GM21786 (cell line): ENCODE data around the gene EXOC6B.

Source experiments
- ATAC-seq: cut with Tn5 transposase; IDR thresholded peaks from one replicate; pipeline ENCODE4 v1.9.1; 2021; ENCODE audit not compliant: unreplicated experiment

EXOC6B gene

GRCh38 chr2:72744049-72744448 lies 81.8 kb downstream of the EXOC6B start:
- no peak for ATAC-seq

GRCh38 chr2:72743481-72743880 lies 82.4 kb downstream of the EXOC6B start:
- ATAC-seq = no peak

- no peak for ATAC-seq
Observed at GRCh38 chr2:72738096-72738495, 87.7 kb downstream of the EXOC6B start.

- ATAC-seq = no peak
Observed at GRCh38 chr2:72734432-72734831, 91.4 kb downstream of the EXOC6B start.

GRCh38 chr2:72731116-72731515 lies 94.7 kb downstream of the EXOC6B start:
- ATAC-seq = no peak

- ATAC-seq = no peak
Observed at GRCh38 chr2:72727356-72727755, 98.5 kb downstream of the EXOC6B start.

- no peak for ATAC-seq
Observed at GRCh38 chr2:72723769-72724370, 102.0 kb downstream of the EXOC6B start.

GRCh38 chr2:72722492-72723070 lies 103.3 kb downstream of the EXOC6B start:
- no peak for ATAC-seq

- ATAC-seq = no peak
Observed at GRCh38 chr2:72719416-72719815, 106.4 kb downstream of the EXOC6B start.

- no peak for ATAC-seq
Observed at GRCh38 chr2:72718876-72719275, 107.0 kb downstream of the EXOC6B start.

- ATAC-seq = no peak
Observed at GRCh38 chr2:72716601-72717000, 109.2 kb downstream of the EXOC6B start.

GRCh38 chr2:72713857-72714256 lies 112.0 kb downstream of the EXOC6B start:
- no peak for ATAC-seq

- no peak for ATAC-seq
Observed at GRCh38 chr2:72712977-72713376, 112.9 kb downstream of the EXOC6B start.

GRCh38 chr2:72712304-72712703 lies 113.5 kb downstream of the EXOC6B start:
- ATAC-seq = no peak

- ATAC-seq = no peak
Observed at GRCh38 chr2:72710418-72711152, 115.2 kb downstream of the EXOC6B start.

GRCh38 chr2:72708236-72708635 lies 117.6 kb downstream of the EXOC6B start:
- ATAC-seq = no peak

GRCh38 chr2:72698300-72698699 lies 127.5 kb downstream of the EXOC6B start:
- ATAC-seq = no peak

- no peak for ATAC-seq
Observed at GRCh38 chr2:72696559-72696958, 129.3 kb downstream of the EXOC6B start.

GRCh38 chr2:72695676-72696075 lies 130.2 kb downstream of the EXOC6B start:
- no peak for ATAC-seq

- ATAC-seq = no peak
Observed at GRCh38 chr2:72694715-72695496, 130.9 kb downstream of the EXOC6B start.

- no peak for ATAC-seq
Observed at GRCh38 chr2:72689579-72690195, 136.1 kb downstream of the EXOC6B start.
